Nucleus accumbens (tissue), 56 donors: ENCODE measurements around the gene AGAP4.
"Not testable (repeated sequence)": the region's sequence is repeated elsewhere in the genome, so short reads cannot be mapped to it uniquely, and the experiment has no call there.

Source experiments
- DNase-seq, 56 donors: peaks; one replicate each; lab custom pipeline; 2025; lab: John Stamatoyannopoulos, UW

Gene AGAP4

GRCh38 chr10:45847400-45847799 is at the start of gene AGAP4:
TSS of gene AGAP4 (minus strand) at chr10:45847500. CDS start at chr10:45847347, 153 bp downstream.
- DNase-seq = not testable (repeated sequence)

GRCh38 chr10:45890721-45891120 is 43.4 kb upstream of the AGAP4 start:
- DNase-seq = not testable (repeated sequence)

DNA sequence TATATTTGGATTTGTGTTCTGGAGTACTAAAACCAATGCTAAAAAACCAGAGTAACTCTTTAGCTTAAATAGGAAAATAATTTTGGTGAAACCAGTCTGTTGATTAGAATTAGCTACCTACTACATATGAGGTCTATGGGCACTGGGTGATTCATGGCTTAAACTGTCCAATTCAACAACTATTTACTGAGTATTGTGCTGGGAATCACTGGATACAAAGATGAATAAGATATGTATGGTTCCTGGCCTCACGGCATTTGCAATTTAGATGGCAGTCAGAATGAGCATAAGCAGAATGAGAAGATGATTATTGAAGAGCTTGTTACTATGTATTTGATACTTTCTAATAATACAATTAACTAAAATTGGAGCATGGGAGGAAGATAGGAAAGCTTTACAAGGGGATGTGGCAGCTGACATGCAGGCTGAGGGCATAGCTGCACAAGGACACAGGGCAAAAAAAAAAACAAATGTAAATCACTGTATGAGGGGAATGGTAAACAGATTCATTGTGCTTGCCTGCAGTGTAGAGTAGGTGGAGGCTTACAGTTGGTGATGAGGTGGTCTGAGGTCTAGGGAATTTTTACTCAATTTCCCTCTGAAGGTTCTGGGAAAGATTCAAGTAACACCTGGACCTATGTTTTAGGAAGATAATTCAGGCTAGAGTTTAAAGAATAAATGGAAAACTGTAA is 42.4 kb upstream of the AGAP4 start:
- not testable (repeated sequence) for DNase-seq

- not testable (repeated sequence) for DNase-seq
Observed at GRCh38 chr10:45882880-45883279, 35.6 kb upstream of the AGAP4 start.

DNA sequence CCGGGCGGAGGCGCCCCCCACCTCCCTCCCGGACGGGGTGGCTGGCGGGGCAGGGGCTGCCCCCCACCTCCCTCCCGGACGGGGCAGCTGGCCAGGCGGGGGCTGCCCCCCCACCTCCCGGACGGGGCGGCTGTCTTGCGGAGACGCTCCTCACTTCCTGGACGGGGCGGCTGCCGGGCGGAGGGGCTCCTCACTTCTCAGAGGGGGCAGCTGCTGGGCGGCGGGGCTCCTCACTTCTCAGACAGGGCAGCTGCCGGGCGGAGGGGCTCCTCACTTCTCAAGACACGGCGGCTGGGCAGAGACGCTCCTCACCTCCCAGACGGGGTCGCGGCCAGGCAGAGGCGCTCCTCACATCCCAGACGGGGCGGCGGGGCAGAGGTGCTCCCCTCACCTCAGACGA is 18.1 kb upstream of the AGAP4 start:
- DNase-seq = not testable (repeated sequence)

GRCh38 chr10:45864264-45864663 is 17.0 kb upstream of the AGAP4 start:
- DNase-seq = not testable (repeated sequence)

DNA sequence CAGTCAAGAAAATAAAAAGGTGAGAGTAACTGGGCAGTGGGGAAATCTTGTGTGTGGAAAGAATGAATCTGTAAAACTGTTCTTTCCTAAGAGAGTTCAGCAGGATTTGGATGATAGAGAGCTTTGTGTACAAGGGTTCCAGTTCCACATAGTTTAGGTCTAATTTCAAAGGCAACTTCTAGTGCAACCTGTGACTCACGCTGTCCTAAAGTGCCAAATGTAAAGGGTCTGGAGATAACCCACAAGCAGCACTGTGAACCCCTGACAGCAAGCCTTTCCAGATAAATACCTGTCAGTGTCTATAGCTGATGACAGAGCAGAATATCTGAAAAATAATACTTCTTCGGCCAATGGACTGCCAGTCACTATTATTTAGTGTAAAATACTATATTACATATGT is 16.3 kb upstream of the AGAP4 start:
- not testable (repeated sequence) for DNase-seq

- DNase-seq = not testable (repeated sequence)
Observed at GRCh38 chr10:45857931-45858330, 10.6 kb upstream of the AGAP4 start.

DNA sequence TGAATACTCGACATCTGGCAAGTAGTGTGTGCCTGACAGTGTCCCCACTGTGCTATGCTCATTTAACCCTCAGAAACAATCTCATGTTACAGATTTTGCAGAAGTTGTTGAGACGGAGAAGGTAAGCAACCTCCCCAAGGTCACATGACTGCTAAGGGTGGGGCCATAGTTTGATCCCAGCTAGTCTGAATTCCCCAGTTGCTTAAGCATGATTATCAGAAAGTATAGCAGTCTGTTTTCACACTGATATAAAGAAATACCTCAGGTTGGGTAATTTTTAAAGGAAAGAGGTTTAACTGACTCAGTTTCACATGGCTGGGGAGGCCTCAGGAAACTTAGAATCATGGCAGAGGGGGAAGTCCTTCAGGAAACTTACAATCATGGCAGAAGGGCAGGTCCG is 1.2 kb upstream of the AGAP4 start:
- DNase-seq = not testable (repeated sequence)

- DNase-seq = not testable (repeated sequence)
Observed at GRCh38 chr10:45822918-45823317, 24.4 kb downstream of the AGAP4 start.

- not testable (repeated sequence) for DNase-seq
Observed at GRCh38 chr10:45820107-45820830, 27.0 kb downstream of the AGAP4 start.

- no peak for DNase-seq
Observed at GRCh38 chr10:45819552-45819951, 27.7 kb downstream of the AGAP4 start.

DNA sequence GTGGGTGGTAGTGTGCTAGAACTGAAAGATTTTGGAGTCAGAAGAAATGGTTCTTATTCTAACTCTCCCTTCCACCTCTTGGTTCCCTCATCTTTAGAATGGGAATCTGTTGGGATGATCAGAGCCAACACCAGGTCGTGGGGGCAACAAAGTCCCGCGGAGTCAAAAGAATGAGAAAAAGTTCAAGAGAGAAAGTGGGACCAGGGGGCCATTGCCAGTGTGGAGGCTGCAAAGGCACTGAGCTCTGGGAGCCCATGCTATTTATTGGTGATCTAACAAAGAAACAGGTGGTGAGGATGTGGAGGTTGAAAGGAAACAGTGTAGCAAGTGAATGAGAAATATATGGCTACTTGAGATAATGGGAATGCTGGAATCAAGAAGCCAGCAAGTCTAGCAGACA is 29.4 kb downstream of the AGAP4 start:
- no peak for DNase-seq

- DNase-seq = no peak
Observed at GRCh38 chr10:45817130-45817859, 30.0 kb downstream of the AGAP4 start.

GRCh38 chr10:45814146-45814545 is 33.2 kb downstream of the AGAP4 start:
- not testable (repeated sequence) for DNase-seq

GRCh38 chr10:45812959-45813358 is 34.3 kb downstream of the AGAP4 start:
- not testable (repeated sequence) for DNase-seq

DNA sequence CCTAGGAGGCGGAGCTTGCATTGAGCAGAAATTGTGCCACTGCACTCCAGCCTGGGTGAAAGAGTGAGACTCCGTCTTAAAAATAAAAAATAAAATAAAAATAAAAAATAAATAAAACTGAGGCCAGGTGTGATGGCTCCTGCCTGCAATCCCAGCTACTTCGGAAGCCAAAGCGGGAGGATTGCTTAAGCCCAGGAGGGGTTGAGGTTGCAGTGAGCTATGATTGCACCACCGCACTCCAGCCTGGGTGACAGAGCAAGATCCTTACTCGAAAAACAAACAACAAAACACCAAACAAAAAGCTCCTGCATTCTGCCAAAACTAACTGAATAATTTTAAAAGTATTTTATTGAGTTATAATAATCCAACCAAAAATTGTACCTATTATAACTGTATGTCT is 36.2 kb downstream of the AGAP4 start:
- no peak for DNase-seq

- DNase-seq = no peak
Observed at GRCh38 chr10:45809837-45810236, 37.5 kb downstream of the AGAP4 start.

DNA sequence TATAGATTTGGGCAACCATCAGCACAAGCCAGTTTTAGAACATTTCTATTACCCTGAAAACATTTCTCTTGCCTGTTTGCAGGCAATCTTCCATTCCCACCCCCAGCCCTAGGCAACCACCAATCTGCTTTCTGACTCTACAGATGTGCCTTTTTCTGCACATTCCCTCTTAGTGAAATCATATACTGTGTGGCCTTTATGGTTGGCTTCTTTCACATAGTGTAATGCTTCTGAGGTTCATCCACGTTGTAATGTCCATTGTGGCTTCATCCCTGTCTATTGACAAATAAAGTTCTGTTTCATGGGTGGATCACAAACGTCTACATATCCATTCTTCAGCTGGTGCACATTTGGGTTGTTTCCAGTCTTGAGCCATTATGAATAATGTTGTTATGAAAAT is 42.3 kb downstream of the AGAP4 start:
- not testable (repeated sequence) for DNase-seq

DNA sequence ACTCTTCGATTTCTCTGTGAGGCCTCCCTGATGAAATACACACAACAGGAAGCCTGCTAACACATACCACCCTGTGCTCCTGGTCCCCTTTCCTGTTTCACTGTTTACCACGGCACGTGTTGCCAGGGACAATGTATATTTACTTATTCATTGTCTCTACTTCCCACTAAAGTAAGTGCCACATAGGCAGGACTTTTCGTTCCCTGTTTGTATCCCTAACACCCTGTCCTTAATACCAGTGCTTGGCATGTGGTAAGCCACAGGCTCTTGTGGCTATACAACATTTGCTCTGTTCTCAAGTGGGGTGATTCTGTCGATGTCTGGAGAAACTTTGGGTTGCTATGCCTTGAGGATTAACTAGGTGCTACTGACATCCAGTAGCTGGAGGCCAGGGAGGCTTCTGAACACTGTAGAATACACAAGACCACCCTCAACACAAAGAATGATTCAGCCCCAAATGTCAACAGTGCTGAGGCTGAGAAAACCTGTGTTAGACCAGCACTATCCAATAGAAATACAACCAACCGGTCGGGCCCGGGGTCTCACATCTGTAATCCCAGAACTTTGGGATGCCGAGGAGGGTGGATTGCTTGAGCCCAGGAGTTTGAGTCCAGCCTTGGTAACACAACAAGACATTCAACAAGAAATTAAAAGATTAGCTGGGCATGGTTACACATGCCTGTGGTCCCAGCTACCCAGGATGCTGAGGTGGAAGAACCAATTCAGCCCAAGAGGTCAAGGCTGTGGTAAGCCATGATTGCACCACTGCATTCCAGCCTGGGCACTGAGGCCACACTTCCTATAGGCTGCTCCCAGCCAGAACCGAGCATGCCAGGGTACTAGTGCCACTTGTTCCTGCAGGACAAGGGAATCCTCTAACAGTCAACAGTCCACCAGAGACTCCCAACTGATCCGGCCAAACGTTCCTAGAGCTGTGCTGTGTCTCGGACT is 44.0 kb downstream of the AGAP4 start:
- not testable (repeated sequence) for DNase-seq
